ENCODE data around the gene BMPR1A. TPM values are rescaled to one million over a fixed set of nuclear protein-coding genes. Genes with fewer than 3 reads are reported as not detected.
"Not testable (repeated sequence)": the region's sequence is repeated elsewhere in the genome, so short reads cannot be mapped to it uniquely, and the experiment has no call there.

The BMPR1A gene
- total RNA-seq, 1 donor from 2014 or later: 11.2 TPM

- DNase-seq (ENCODE audit: low spot score): no peak
- intact Hi-C loops (cut with micrococcal nuclease): no loop called here
- H3K36me3 Mint-ChIP-seq (ENCODE audit: low read depth): no peaks in the 10 kb centered on the region
- no peaks in the 10 kb centered on the region for H3K9me3 Mint-ChIP-seq
- H3K27ac Mint-ChIP-seq: no peak overlapping the region
- H3K4me1 Mint-ChIP-seq (ENCODE audit: low read depth): peaks cover 7% of the 10 kb centered on the region
- no peak overlapping the region for H3K4me3 Mint-ChIP-seq (ENCODE audit: low read depth)
- no peaks in the 10 kb centered on the region for H3K27me3 Mint-ChIP-seq (ENCODE audit: low read depth)
Observed at GRCh38 chr10:86936661-86937501, 180.5 kb downstream of the BMPR1A start.

DNA sequence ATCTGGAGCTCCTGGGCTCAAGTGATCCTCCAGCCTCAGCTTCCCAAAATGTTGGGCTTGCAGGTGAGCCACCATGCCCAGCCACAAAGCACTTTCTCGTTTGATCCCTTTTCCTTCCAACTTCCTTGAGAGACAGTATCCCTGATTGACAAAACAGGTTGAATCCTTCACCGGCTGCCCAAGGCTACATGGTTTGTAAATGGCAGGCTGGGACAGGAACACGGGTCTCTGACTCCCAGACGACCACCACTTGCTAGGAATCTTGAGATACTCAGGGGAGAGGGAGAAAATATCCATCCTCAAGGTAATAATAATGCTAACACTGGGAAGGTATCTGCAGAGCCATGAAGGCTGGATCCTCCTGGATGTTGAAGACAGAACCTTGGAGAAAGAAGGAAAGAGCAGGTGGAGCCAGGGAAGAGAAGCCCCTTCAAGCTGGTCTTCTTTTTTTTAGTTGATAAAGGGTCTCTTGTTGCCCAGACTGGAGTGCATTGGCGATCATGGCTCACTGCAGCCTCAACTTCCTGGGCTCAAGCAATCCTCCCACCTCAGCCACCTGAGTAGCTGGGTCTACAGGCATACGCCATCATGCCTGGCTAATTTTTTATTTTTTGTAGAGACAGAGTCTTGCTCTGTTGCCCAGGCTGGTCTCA, 181.2 kb downstream of the BMPR1A start:
- Mint-ChIP-seq H3K36me3 (ENCODE audit: low read depth) (no peaks in the 10 kb centered on the region), H3K27me3 (ENCODE audit: low read depth) (no peaks in the 10 kb centered on the region), H3K9me3 (no peaks in the 10 kb centered on the region), H3K27ac (no peak overlapping the region), H3K4me3 (ENCODE audit: low read depth) (no peak overlapping the region), H3K4me1 (ENCODE audit: low read depth) (peaks cover 5% of the 10 kb centered on the region)
- DNase-seq (ENCODE audit: low spot score): peak; percentile 6
- intact Hi-C loops (cut with micrococcal nuclease): no loop called here

- no peaks in the 10 kb centered on the region for H3K36me3 Mint-ChIP-seq (ENCODE audit: low read depth)
- no peaks in the 10 kb centered on the region for H3K9me3 Mint-ChIP-seq
- H3K4me1 Mint-ChIP-seq (ENCODE audit: low read depth): peaks cover 2% of the 10 kb centered on the region
- H3K27me3 Mint-ChIP-seq (ENCODE audit: low read depth): no peaks in the 10 kb centered on the region
- intact Hi-C loops (cut with micrococcal nuclease): no loop called here
- no peak overlapping the region for H3K4me3 Mint-ChIP-seq (ENCODE audit: low read depth)
- DNase-seq (ENCODE audit: low spot score): peak; percentile 7
- no peak overlapping the region for H3K27ac Mint-ChIP-seq
Observed at GRCh38 chr10:86938260-86938659, 181.8 kb downstream of the BMPR1A start.

DNA sequence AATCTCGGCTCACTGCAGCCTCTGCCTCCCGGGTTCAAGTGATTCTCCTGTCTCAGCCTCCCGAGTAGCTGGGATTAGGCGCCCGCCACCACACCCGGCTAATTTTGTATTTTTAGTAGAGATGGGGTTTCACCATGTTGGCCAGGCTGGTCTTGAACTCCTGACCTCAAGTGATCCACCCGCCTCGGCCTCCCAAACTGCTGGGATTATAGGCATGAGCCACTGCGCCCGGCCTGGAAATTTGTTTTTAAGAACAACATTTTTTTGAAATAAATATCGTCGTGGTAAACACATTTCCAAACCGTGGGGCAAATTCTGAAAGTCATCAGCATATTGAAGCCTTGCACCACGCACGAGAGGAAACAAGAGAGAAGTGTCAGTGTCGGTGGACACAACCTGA, 183.7 kb downstream of the BMPR1A start:
- H3K36me3 Mint-ChIP-seq (ENCODE audit: low read depth); intact Hi-C loops (cut with micrococcal nuclease); H3K9me3 Mint-ChIP-seq; H3K27me3 Mint-ChIP-seq (ENCODE audit: low read depth); DNase-seq (ENCODE audit: low spot score); H3K4me3 Mint-ChIP-seq (ENCODE audit: low read depth); H3K4me1 Mint-ChIP-seq (ENCODE audit: low read depth); H3K27ac Mint-ChIP-seq: not testable (repeated sequence)

DNA sequence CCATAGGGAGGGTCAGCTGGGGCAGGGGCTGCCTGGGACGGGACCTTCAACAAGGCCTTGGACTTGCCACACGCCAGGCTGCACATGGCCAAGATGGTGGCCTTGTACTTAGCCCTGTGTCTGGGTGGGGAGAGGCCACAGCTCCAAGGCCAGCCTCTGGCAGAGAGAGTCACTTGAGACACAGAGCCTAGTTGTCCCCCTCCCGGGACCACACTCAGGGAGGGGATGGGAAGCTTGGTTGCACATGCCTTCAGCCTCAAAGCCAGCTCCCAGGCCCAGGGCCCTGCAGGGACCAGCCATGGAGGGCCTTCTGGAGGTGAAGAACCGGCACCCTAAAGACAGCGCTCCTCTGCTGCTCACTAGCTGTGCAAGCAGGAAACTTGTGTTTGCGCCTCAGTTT, 184.3 kb downstream of the BMPR1A start:
- H3K36me3 Mint-ChIP-seq (ENCODE audit: low read depth): no peaks in the 10 kb centered on the region
- peaks cover 2% of the 10 kb centered on the region for H3K4me1 Mint-ChIP-seq (ENCODE audit: low read depth)
- H3K4me3 Mint-ChIP-seq (ENCODE audit: low read depth): no peak overlapping the region
- no peak overlapping the region for H3K27ac Mint-ChIP-seq
- no peaks in the 10 kb centered on the region for H3K27me3 Mint-ChIP-seq (ENCODE audit: low read depth)
- no peaks in the 10 kb centered on the region for H3K9me3 Mint-ChIP-seq
- DNase-seq (ENCODE audit: low spot score): no peak
- intact Hi-C loops (cut with micrococcal nuclease): no loop called here

DNA sequence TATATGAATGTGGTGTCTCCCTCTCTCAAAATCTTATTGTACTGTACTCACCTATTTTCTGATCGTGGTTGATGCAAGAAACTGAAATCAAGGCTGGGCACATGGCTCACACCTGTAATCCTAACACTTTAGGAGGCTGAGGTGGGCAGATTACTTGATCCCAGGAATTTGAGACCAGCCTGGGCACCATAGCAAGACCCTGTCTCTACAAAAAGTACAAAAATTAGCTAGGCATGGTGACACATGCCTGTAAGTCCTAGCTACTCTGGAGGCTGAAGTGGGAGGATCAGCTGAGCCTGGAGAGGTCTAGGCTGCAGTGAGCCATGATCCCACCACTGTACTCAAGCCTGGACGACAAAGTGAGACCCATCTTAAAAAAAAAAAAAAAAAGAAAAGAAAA, 185.0 kb downstream of the BMPR1A start:
- Mint-ChIP-seq H3K9me3 (no peaks in the 10 kb centered on the region), H3K27me3 (ENCODE audit: low read depth) (no peaks in the 10 kb centered on the region), H3K27ac (no peak overlapping the region), H3K36me3 (ENCODE audit: low read depth) (no peaks in the 10 kb centered on the region), H3K4me3 (ENCODE audit: low read depth) (no peak overlapping the region), H3K4me1 (ENCODE audit: low read depth) (peaks cover 2% of the 10 kb centered on the region)
- intact Hi-C loops (cut with micrococcal nuclease): no loop called here
- no peak for DNase-seq (ENCODE audit: low spot score)

GRCh38 chr10:86941991-86942421, 185.6 kb downstream of the BMPR1A start:
- Mint-ChIP-seq H3K27me3 (ENCODE audit: low read depth) (peaks cover 5% of the 10 kb centered on the region), H3K36me3 (ENCODE audit: low read depth) (no peaks in the 10 kb centered on the region), H3K9me3 (no peaks in the 10 kb centered on the region), H3K4me1 (ENCODE audit: low read depth) (peaks cover 2% of the 10 kb centered on the region), H3K4me3 (ENCODE audit: low read depth) (no peak overlapping the region), H3K27ac (no peak overlapping the region)
- intact Hi-C loops (cut with micrococcal nuclease): no loop called here
- no peak for DNase-seq (ENCODE audit: low spot score)

DNA sequence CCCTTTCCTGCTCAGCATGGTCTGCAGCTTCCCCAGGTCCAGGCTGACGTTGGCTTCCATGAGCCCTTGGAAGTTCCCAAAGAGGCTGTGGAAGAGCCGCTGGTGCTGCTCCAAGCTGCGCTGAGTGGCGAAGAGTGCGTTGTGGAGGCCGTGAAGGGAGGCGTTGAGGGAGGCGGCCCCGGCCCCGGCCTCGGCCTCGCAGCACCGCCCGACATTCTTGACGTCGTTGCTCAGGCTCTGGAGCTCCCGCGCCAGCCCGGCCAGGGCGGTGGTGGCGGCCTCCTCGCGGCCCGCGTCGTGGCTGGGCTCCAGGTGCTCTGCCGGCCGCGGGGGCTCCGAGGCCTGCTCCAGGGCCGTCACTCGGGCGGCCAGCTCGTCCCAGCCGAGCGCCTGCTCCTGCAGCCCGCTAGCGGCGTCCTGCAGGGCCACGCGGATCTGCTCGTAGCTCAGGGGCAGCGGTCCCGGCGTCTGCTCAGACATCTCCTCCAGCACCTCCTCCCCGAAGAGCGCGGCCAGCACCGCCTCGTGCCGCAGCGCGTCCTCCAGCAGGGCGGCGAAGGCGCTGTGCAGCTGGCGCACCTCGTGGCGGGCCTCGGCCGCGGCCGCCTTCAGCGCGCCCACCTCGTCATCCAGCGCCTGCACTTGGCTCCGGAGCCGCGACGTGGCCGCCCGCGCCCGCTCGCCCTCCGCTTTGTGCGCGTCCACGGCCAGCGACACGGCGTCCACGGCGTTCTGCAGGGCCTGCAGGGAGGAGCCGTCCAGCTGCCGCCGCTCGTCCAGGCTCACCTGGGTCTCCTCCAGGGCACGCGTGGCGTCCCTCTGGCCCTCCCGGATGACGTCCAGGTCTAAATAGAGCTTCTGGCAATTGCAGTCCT, 186.3 kb downstream of the BMPR1A start:
- DNase-seq (ENCODE audit: low spot score): no peak

GRCh38 chr10:86943316-86944030, 187.1 kb downstream of the BMPR1A start:
- H3K27ac Mint-ChIP-seq: no peak overlapping the region
- H3K36me3 Mint-ChIP-seq (ENCODE audit: low read depth): no peaks in the 10 kb centered on the region
- no peak overlapping the region for H3K4me3 Mint-ChIP-seq (ENCODE audit: low read depth)
- no peaks in the 10 kb centered on the region for H3K9me3 Mint-ChIP-seq
- peaks cover 2% of the 10 kb centered on the region for H3K4me1 Mint-ChIP-seq (ENCODE audit: low read depth)
- intact Hi-C loops (cut with micrococcal nuclease): no loop called here
- DNase-seq (ENCODE audit: low spot score): no peak
- H3K27me3 Mint-ChIP-seq (ENCODE audit: low read depth): peaks cover 10% of the 10 kb centered on the region

More for the DNA sequence above, 186.3 kb downstream of the BMPR1A start:
- intact Hi-C loops (cut with micrococcal nuclease): no loop called here
- Mint-ChIP-seq H3K4me1 (ENCODE audit: low read depth) (peaks cover 2% of the 10 kb centered on the region), H3K4me3 (ENCODE audit: low read depth) (no peak overlapping the region), H3K9me3 (no peaks in the 10 kb centered on the region), H3K36me3 (ENCODE audit: low read depth) (no peaks in the 10 kb centered on the region), H3K27me3 (ENCODE audit: low read depth) (peaks cover 7% of the 10 kb centered on the region), H3K27ac (no peak overlapping the region)

- H3K36me3 Mint-ChIP-seq (ENCODE audit: low read depth): no peaks in the 10 kb centered on the region
- H3K4me1 Mint-ChIP-seq (ENCODE audit: low read depth): peaks cover 2% of the 10 kb centered on the region
- intact Hi-C loops (cut with micrococcal nuclease): no loop called here
- H3K9me3 Mint-ChIP-seq: no peaks in the 10 kb centered on the region
- H3K27me3 Mint-ChIP-seq (ENCODE audit: low read depth): peaks cover 10% of the 10 kb centered on the region
- no peak overlapping the region for H3K27ac Mint-ChIP-seq
- DNase-seq (ENCODE audit: low spot score): no peak
- H3K4me3 Mint-ChIP-seq (ENCODE audit: low read depth): no peak overlapping the region
Observed at GRCh38 chr10:86944031-86944419, 187.6 kb downstream of the BMPR1A start.

DNA sequence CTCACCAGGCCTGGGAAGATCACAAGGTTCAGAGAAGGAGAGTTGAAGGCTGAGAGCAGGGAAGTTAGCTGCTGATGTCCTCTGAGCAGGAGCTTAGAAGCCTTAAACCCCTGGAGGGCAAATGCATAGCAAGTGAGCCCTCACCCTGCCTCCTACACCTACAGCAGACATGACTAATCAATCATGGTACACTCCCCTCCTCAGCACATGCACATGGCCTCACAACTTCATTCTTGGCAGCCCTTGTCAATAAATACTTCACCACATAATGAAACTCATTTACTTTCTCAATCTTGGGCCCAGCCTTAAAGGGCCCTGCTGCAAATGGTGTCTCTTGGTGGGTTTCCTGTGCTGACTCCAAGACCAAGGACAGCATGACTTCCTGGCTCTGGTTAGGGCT, 188.1 kb downstream of the BMPR1A start:
- no peak overlapping the region for H3K4me3 Mint-ChIP-seq (ENCODE audit: low read depth)
- no peaks in the 10 kb centered on the region for H3K36me3 Mint-ChIP-seq (ENCODE audit: low read depth)
- no peak for DNase-seq (ENCODE audit: low spot score)
- H3K9me3 Mint-ChIP-seq: no peaks in the 10 kb centered on the region
- no peak overlapping the region for H3K27ac Mint-ChIP-seq
- H3K4me1 Mint-ChIP-seq (ENCODE audit: low read depth): peaks cover 1% of the 10 kb centered on the region
- intact Hi-C loops (cut with micrococcal nuclease): no loop called here
- H3K27me3 Mint-ChIP-seq (ENCODE audit: low read depth): peaks cover 10% of the 10 kb centered on the region

DNA sequence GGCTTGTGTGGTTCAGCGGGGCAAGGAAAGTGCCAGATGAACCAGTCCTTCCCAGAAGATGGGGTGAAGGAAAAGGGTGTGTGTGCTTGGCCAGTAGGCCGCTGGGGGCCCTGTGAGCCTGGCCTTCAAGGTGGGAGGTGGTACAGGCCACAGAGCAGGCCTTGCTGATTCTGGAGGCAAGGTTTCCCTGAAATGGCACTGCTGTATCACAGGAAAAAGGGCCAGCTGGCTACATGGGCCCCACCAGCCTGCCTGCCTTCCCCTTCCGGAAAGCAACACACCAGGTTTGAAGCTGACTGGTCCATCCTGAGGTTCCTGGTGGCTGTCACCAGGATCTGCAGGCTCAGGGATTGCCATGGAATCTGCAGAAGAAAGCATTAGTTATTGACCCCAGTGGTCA, 188.5 kb downstream of the BMPR1A start:
- DNase-seq (ENCODE audit: low spot score): no peak
- intact Hi-C loops (cut with micrococcal nuclease): no loop called here
- no peak overlapping the region for H3K27ac Mint-ChIP-seq
- H3K4me3 Mint-ChIP-seq (ENCODE audit: low read depth): no peak overlapping the region
- no peaks in the 10 kb centered on the region for H3K4me1 Mint-ChIP-seq (ENCODE audit: low read depth)
- peaks cover 10% of the 10 kb centered on the region for H3K27me3 Mint-ChIP-seq (ENCODE audit: low read depth)
- H3K9me3 Mint-ChIP-seq: no peaks in the 10 kb centered on the region
- H3K36me3 Mint-ChIP-seq (ENCODE audit: low read depth): no peaks in the 10 kb centered on the region
